Iris pigment epithelial cell (primary cell): ENCODE data around the gene RBL2.
"Not testable (repeated sequence)": the region's sequence is repeated elsewhere in the genome, so short reads cannot be mapped to it uniquely, and the experiment has no call there.

Experiments used
- DNase-seq: peaks from one replicate; pipeline ENCODE4 v3.0.0-alpha.2; 2011; ENCODE audit warnings: low read depth

RBL2 gene

DNA sequence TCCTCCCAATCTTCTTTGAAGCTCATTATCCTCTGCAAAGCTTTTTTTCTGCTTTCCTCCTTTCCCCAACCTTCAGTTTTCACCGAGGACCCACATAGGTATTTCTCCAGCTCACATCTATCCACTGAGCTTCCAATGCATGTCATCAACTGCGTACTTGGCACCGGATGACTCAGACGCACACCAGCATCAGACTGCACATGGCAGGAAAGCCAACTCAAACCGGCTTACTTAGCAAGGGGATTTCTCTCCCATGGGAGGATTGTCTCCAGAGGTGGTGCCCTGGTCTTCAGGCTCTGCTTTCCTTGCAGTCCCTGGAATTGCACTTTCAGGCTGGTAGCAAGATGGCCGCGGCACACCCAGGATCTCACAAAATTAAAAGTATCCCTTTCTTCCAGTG is 70.4 kb downstream of the RBL2 start:
- DNase-seq = peak; percentile 79

DNA sequence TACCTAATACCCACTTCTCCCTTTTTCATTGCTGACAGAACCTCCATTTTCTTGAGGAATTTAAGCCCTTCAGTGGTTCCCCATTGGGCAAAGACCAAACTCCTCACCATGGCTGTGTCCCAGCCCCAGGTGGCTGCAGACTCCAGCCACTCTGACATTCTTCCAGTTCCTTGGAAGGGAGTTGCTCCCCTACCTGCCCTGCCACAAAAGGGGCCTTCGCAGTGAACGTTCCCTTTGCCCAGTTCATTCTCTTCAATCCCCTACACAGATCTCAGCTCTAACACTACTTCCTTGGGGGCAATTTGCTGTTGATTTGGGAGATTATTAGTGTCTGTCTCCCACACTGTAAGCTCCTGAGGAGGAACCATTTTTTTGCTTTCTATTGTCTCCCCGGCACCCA is 72.0 kb downstream of the RBL2 start:
- no peak for DNase-seq

DNA sequence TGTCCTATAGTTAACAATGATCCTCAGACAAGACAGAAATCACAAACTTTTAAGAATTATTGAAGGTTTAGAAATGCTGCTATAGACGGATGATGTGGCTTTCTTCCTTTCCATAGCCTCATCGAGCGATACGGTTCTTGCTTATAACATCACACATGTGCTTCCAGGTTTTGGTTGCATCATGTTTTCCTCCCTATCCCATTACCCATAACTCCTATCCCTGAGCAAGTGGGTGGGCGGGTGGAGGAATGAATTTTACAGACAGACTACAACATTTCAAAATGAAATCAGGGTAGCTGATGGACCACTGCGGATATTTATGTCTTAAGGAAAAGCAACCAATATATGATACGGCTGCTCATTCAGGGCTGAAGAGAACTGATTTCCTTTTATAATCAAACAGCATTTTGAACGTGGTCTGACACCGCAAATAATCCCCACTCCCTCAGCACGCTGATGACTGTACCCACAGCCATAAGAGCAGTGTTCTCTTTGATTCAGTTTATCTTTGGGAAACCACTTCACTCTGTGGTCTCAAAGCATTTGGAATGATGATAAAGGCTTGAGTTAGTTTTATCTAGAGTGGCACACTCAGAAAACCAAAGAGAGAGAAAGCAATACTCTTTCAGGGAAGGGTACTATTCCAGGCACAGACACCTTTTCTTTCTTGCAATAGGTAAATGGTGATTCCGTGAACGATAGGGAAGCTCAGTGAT is 73.4 kb downstream of the RBL2 start:
- no peak for DNase-seq

DNA sequence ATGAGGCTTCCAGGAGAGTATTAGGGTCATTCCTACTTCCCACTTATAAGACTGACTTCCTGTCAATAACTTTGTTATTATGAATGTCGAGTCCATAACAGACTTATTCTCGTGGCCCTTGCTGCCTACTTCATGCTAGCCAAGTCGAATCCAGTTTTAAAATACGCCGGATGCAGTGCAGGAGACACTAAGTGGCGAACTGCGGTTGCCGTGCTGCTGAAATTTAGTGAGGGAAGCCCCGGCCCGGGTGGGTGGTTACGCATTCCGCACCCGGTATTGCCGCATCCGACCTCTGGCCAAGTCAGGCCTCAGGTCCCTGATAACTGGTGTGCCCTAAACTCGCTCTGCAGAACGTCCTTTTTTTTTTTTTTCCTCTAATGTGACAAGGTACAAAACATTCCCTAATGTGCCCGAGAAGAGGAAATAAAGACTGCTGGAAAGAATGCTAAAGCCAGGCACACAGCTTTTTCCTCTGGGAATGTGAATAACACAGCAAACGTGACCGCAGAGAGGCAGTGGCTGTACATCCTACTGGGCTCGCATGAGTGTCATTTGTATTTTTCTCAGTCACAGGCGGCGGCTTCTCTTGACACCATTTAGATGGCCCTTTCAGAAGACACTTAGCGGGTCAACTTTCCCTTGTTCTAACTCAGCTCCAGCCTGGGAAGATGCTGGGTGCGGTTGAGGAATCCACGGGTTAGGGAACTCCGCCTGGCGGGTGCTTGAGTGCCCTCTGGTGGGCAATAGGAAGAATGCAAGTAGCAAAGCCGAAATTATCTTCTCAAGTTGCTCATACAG is 75.8 kb downstream of the RBL2 start:
- DNase-seq = peak; percentile 63

DNA sequence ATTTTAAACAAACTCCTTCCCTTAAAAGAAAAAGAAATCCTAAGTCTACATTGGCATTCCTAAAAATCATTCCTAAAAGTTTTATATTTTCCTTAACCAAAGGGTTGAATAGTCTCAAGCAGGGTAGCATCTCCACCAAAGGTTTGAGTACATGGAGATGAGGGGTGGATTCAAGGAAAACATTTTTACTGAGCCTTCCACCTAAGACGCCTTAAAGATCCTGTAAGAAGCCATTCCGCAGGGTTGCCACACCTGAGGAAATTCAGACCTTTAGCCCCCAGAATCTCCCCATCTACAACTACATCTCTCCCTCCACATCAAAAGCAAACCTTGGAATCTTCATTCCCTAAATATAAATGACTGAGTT is 76.4 kb downstream of the RBL2 start:
- no peak for DNase-seq

DNA sequence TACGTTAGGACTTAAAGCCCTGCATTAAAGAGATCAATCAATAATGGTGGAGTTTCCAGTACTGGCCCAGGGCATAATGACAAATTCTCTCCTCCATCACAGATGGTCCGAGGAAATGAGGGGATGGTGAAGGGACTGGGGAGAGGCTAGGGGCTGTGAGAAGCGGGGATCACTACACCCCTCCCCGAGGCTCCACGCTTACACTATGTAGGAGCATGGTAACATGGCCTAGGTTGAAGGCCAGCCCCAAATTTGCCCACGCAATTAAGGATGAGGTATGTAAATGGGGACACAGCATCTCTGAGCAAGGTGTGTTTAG is 76.8 kb downstream of the RBL2 start:
- no peak for DNase-seq

DNA sequence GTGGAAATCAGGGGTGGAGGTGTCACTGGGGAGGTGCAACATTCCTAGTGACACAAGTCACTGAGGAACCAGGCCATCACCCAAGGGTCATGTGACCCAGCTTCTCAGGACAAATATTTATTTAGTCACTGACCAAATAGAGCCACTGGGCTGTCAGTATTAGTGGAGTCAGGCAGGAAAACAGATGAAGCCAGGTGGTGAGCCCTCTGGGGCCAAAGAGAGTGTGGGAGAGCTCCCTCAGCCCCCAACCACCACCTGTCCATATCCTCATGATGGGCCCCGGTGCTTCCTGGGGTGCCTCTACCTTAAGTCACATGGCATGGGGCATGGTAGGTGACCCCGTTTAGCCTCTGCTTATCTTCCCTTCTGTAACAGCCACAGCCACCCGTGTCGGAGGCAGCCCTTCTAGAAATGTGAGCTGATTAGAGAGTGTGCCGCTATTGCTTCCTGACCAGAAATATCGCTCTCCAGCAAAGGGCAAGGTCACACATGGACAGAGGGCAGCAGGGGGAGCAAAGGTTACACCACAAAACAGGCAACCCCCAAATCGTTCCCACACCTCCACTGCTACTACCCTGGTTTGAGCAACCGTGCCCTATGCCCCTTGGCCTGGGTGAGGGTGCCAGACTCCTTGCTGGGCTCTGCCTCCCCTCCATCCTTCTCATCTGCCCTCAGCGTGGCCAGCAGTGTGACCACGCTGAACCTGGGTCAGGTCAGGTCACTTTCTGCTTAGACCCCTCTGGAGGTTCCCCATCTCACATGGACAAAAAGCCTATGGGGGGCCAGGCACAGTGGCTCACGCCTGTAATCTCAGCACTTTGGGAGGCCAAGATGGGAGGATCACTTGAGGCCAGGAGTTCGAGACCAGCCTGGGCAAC is 77.4 kb downstream of the RBL2 start:
- no peak for DNase-seq

DNA sequence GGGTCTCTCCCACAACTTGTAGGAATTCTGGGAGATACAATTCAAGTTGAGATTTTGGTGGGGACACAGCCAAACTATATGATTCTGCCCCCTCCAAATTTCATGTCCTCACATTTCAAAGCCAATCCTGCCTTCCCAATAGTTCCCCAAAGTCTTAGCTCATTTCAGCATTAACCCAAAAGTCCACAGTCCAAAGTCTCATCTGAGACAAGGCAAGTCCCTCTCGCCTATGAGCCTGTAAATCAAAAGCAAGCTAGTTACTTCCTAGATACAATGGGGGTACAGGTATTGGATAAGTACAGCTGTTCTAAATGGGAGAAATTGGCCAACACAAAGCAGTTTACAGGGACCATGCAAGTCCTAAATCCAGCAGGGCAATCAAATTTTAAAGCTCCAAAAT is 78.5 kb downstream of the RBL2 start:
- not testable (repeated sequence) for DNase-seq

DNA sequence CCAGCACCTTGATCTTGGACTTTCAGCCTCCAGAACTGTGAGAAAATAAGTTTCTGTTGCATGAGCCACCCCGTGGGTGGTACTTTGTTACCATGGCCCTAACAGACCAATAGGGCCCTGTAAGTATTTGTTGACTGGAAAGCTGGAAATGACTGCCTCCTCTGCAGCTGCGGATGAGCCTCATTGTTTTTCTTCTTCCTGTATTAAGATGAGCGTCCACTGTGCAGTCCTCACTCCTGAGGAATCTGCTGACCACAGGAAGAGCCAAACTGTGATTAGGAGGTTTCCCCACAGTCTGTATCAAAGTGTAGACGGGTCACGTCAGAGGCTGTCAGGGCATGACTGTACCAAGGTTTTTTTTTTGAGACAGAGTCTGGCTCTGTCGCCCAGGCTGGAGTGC is 81.0 kb downstream of the RBL2 start:
- peak; percentile 95 for DNase-seq

DNA sequence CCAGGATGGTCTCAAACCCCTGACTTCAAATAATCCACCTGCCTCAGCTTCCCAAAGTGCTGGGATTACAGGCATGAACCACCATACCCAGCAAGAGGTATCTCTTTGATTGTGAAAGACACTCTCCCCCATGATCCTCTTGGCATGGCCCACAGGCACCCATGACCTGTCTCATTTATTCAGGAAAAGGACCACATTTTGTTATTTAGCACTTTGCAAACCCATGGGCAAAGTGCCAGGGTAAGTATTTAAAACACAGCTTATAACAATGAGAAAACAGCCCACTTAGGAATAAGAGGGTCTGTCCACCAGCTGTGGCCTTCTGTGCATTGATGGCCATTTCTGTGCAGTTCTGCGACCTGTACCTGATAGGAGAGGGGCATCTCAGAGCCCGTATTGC is 81.5 kb downstream of the RBL2 start:
- no peak for DNase-seq

DNA sequence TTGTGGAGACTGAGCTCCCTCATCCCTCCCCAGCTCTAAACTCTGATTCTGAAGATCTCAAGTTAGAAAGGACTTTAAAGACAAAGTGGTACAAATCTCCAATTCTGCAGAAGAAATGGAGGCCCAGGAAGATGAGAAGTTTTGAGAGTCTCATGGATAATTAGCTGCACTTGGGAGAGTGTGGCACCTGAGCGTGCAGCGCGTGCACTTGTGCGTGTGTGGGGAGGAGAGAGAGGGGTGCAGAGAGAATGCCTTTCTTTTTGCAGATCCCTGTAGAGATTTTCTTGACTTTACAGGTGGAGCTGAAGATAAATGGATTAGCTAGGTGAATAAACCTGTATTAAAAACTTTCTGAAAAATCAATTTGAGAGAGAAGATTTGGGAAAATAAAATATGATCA is 83.6 kb downstream of the RBL2 start:
- no peak for DNase-seq

DNA sequence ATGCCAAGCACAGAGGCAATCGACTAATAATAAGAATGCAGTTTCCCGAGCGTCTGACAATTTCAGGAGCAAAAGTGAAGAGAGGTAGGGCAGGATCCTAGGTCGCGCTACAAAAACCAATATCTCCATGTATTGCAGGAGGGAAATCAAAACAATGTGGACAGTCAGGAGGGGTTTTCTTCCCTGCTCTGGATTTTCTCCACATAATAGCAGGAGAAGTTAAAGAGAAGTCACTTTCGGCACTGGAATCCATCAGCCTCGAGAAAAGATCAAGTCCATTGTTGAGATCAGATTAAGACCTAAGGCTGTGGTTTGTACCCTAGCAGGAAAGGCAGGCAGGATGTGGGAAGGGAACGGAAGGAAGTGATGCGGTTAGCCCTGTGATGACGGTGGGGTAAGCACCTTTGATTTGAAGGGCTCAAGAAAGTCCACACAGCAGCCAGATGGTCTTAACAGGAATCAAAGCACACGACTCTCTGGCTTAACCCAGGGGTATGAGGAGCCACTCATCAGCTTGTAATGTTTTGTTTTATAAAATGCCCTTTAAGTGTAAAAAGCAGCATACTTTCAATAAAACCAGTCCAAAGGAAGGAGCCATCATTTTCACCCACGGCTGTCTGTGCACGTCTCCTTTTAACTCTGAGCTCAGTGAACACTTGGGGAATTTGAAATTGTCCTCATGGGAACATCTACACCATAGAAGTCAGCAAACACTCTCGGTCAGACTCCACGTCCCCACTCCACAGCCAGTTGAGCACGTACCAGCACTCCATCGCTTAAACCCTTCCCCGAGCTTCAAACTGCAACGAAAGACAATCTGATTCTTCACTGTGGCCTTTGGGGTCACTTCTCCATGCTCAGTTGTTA is 84.5 kb downstream of the RBL2 start:
- peak; percentile 96 for DNase-seq

DNA sequence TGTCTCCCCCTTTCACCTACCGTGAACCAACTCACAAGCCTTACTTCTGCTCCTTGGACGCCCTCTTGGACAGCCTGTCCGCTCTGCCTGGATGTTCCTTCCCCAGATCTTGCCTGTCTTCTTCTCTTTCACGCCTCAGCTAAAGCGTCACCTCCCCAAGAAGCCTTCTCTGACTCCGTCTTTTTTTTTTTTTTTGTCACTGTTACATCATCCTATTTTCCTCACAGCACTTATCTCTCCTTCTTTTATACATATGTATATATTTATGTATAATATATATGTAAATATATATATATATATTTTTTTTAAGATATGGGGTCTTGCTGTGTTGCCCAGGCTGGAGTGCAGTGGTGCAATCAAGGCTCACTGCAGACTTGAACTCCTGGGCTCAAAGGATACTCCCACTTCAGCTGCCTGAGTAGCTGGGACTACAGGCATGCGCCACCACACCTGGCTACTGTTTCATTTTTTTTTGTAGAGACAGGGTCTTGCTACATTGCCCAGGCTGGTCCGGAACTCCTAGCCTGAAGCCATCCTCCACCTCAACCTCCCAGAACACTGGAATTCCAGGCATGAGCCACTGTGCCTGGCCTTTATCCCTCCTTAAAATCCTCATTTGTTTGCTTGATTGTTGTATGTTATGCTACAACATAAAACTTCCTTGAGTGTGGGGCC is 85.3 kb downstream of the RBL2 start:
- DNase-seq = no peak

DNA sequence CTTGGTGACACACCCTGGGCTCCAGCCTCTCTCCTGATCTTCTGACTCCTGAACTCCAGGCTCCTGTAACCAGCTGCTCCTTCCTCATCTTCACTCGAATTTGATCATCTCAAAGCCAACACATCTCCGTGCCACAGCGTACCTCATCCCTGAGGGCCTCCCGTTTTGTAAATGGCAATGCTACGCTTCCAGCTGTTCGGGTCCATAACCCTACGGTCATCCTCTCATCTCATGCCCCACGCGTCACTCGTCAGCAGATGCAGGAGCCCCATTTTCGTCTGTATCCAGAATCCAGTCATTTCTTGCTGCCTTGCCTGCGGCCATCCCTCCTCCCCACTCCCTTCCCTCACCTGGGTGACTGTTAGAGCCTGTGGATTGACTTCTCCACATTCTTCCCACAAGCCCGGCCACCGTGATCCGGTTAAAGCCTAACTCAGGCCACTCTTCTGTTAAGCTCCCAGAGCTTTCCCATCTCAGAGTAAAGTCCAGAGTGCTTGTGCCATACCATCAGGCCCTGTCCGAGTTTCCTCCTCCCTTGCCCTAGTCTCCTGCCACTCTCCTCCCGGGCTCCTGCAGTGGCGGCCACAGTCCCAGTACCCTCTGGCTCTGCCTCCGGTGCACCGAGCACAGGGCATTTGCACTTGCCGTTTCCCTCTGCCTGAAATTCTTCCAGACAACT is 89.0 kb downstream of the RBL2 start:
- no peak for DNase-seq

DNA sequence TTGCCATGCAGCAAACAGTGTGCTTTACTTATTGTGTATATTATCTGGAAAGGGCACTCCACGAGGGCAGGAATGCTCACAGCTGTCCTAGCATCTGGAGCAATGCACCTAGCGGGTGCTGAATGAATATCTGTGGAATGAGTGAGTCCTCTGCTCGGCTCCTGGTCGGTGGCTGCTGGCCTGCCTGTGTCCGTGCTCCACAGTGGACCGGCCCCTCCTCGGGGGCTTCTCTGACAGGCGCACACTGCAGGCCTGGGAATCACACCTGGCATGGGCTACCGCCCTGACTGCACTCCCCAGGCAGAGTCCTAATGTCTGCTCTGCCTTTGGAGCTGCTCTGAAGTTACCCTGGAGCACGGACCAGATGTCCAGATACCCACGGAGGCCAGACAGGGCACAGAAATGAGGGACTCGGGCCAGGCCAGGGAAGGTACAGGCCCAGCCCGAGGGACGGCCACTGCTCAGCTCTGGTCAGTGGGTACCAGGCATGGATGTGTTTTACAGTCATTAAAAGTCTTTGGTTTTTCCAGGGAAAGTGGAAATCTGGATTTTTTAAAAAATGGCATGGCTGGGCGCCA is 89.8 kb downstream of the RBL2 start:
- DNase-seq = no peak

DNA sequence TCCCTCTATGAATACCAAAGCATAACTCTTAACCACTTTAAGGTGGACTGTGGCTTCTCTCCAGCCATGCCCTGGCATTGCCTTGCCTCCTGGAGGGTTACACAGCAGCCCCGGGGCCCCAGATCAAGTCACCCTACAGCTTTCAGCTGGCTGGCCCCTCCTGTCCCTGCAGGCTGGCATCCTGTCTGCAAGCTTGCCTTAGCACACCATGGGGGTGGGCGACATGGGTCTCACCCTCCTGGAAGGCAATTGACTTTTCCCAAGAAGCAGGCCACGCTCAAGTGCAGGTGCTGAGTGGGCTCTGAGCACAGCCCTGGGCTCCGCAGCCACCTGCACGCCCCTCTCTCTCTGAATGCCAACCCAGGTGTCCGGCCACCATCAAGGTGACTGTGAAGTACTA is 94.5 kb downstream of the RBL2 start:
- DNase-seq = no peak

DNA sequence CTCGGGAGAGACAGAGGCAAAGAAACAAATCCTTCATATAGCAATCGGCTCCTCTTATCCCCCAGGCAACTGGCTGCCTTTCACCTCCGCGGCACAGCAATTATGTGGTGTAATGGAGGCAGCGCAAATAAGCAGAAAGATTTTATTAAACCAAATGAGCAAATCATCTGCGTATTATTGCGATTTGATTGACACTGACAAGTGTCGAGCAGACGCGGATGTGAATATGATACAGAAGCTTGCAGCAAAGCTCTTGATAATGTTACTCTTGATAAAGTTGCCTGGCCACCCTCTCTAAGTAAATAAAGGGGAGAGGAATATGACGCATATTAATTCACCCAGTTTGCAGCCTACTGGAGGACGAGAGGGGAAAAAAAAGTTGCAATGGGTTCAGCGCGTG is 95.2 kb downstream of the RBL2 start:
- no peak for DNase-seq

DNA sequence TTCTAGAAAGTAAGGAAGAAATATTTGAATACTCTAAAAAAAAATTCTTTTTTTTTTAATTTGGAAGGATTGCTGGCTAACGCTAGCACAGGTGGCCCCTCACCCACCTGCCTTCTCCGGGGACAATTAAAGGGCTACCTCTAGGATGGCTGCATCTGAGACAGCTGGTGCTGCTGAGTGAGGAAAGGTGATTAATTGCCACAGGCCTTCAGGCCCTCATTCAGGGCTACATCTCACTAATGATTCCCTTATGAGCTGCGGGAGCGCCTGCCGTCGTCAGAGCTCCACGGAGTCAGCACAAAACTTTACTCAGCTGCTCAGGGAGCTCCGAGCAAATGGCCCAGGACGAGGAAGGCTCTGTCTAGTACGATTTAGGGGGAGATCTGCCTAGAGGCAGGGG is 95.8 kb downstream of the RBL2 start:
- DNase-seq = no peak

DNA sequence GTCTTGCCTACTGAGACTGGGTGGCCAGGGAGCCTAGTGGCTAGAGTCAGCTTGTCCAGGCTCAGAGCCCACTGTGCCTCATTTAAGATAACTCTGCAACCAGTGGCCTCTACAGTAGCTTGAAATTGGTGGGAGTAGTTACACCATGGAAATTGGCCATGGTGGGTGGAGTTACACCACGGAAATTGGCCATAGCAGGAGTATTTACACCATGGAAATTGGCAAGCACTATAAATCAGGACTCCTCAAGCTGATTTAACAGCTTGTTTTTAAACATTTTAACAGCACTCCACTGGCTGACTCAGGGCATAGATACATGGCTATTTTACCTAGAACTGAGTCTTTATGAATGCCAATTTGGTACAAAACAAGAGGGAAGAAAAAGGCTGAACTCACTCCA is 96.5 kb downstream of the RBL2 start:
- DNase-seq = no peak

DNA sequence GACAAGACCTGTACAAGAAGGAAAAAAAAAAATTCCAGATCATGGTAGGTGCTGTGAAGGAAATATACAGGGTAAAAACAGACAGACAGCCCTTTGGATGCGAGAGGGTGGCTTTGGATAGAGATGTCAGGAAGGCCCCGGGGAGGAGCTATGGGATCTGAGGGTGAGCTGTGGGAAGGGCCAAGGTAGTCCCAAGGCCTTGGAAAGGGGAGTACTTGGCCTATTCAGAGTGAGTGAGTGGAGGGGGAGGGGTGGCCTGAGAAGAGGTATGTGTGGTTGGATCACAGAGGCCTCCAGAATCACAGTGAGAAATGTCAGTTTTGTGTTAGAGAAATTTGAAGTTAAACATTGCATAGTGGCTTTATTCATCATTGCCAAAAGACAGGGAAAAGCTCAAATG is 99.9 kb downstream of the RBL2 start:
- no peak for DNase-seq

DNA sequence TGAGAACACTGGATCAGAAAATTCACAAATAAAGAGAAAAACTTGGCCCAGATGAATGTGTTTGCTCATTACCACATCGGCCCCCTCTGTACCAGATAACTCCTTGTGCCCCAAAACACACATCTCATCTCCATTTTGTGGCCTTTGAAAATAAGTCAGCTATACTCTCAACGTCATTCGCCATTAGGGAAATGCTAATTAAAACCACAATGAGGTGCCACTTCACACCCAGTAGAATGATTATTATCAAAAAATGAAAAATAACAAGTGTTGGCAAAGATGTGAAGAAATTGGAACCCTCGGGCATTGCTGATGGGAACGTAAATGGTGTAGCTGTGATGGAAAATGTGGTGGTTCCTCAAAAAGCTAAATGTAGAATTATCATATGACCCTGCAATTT is 103.4 kb downstream of the RBL2 start:
- no peak for DNase-seq
